Endothelial cell of umbilical vein (primary cell): ENCODE data around the gene DEPDC4. TPM values are rescaled to one million over a fixed set of nuclear protein-coding genes. Genes with fewer than 3 reads are reported as not detected.

ENCODE experiments used
- BruUV-seq: library from RNA; stranded (reverse); fragments of 400-500 nt; replicated peaks from 2 replicates; lab custom pipeline; 2021; lab: Mats Ljungman, UMichigan
- CTCF ChIA-PET: fragments of 300-600, 350-600 bp; sonication (Branson Sonifier 250); formaldehyde crosslinking; loops from one replicate; lab custom pipeline; 2021; ENCODE audit warnings: antibody characterized with exemption, inconsistent platforms; lab: Charles Lee
- POLR2A ChIA-PET: fragments of 300-600, 350-600 bp; sonication (Branson Sonifier 250); formaldehyde crosslinking; loops from one replicate; lab custom pipeline; 2021; ENCODE audit warnings: antibody characterized with exemption, inconsistent platforms; lab: Charles Lee
- DNase-seq: peaks from one replicate; pipeline ENCODE4 v3.0.0-alpha.2; 2011; ENCODE audit warnings: low read depth, low spot score
- FAIRE-seq: peaks from 2 replicates; lab custom pipeline; 2011; peaks lifted over from hg19 to GRCh38; lab: Jason Lieb, UNC
- H2AFZ ChIP-seq: 2 replicates; pipeline ENCODE4 v1.6.0; 2012; ENCODE audit warnings: low read depth, low read length, control low read depth, inconsistent platforms
- H3K27ac ChIP-seq: 2 replicates; pipeline ENCODE4 v1.5.1; 2011; ENCODE audit warnings: low read depth, mild to moderate bottlenecking, control low read depth, low read length, moderate library complexity; ENCODE audit not compliant: insufficient read depth
- H3K27me3 ChIP-seq, 2 experiments: 2 replicates each; pipeline versions ENCODE4 v1.6.0 to v1.6.1; 2011; ENCODE audit warnings: low read length in 2 of 2, mixed read lengths in 1 of 2; ENCODE audit not compliant: control insufficient read depth in 2 of 2, insufficient read depth in 2 of 2
- H3K36me3 ChIP-seq, 2 experiments: 2 replicates in 1 of 2; 3 replicates in 1 of 2; pipeline ENCODE4 v1.5.1; 2011; ENCODE audit warnings: low read length in 2 of 2, mild to moderate bottlenecking in 1 of 2, moderate library complexity in 1 of 2; ENCODE audit not compliant: control insufficient read depth in 2 of 2, insufficient read depth in 2 of 2; ENCODE audit errors: extremely low read depth in 1 of 2
- H3K4me1 ChIP-seq: 3 replicates; pipeline ENCODE4 v1.5.1; 2011; ENCODE audit warnings: mild to moderate bottlenecking, low read length; ENCODE audit not compliant: control insufficient read depth, insufficient read depth; ENCODE audit errors: extremely low read depth
- H3K4me2 ChIP-seq: 2 replicates; pipeline ENCODE4 v1.6.1; 2011; ENCODE audit warnings: low read length, control low read depth, mixed read lengths; ENCODE audit not compliant: insufficient read depth
- H3K4me3 ChIP-seq, 3 experiments: fragments of 200-600 bp in 1 of 3; sonication (generic), shearing (Covaris generic) in 1 of 3; replicated peaks in 1 of 3; 2 replicates each; pipeline ENCODE4 v1.5.1; 2011 to 2016; ENCODE audit warnings: control low read depth in 3 of 3, low read length in 3 of 3, mild to moderate bottlenecking in 2 of 3, inconsistent platforms in 1 of 3, low read depth in 1 of 3, moderate library complexity in 1 of 3; ENCODE audit not compliant: insufficient read depth in 1 of 3
- H3K79me2 ChIP-seq: 2 replicates; pipeline ENCODE4 v1.6.0; 2012; ENCODE audit warnings: low read length, inconsistent platforms; ENCODE audit not compliant: control insufficient read depth, insufficient read depth
- H3K9ac ChIP-seq: replicated peaks from 2 replicates; pipeline ENCODE3; 2011; ENCODE audit warnings: low read length, control low read depth; ENCODE audit not compliant: insufficient read depth; ENCODE audit errors: extremely low read depth
- H3K9me1 ChIP-seq: replicated peaks from 3 replicates; pipeline ENCODE4 v1.6.0; 2011; ENCODE audit warnings: mild to moderate bottlenecking, low read length; ENCODE audit not compliant: control insufficient read depth, insufficient read depth; ENCODE audit errors: extremely low read depth
- H3K9me3 ChIP-seq: replicated peaks from 2 replicates; pipeline ENCODE4 v1.5.1; 2012; ENCODE audit warnings: low read length, inconsistent platforms; ENCODE audit not compliant: control insufficient read depth, insufficient read depth
- H4K20me1 ChIP-seq: replicated peaks from 2 replicates; pipeline ENCODE3; 2011; ENCODE audit warnings: mild to moderate bottlenecking, low read length; ENCODE audit not compliant: control insufficient read depth, insufficient read depth; ENCODE audit errors: extremely low read depth
- CTCF ChIP-seq, 2 donors: IDR thresholded peaks; 1 replicate in 1 of 2; 2 replicates in 1 of 2; pipeline ENCODE4 v1.5.1; 2011; ENCODE audit warnings: low read length in 2 of 2, mild to moderate bottlenecking in 2 of 2, moderate library complexity in 2 of 2, control low read depth in 1 of 2, inconsistent platforms in 1 of 2, low read depth in 1 of 2; ENCODE audit not compliant: insufficient read depth in 1 of 2; ENCODE audit errors: extremely low read depth in 1 of 2
- EZH2 ChIP-seq: IDR thresholded peaks from 2 replicates; pipeline ENCODE4 v1.6.1; 2012; ENCODE audit warnings: borderline replicate concordance, low read depth, mild to moderate bottlenecking, moderate library complexity, low read length, inconsistent platforms; ENCODE audit not compliant: severe bottlenecking
- FOS ChIP-seq: IDR thresholded peaks from 2 replicates; pipeline ENCODE4 v1.6.1; 2011; ENCODE audit warnings: mild to moderate bottlenecking, low read length, moderate library complexity, borderline replicate concordance; ENCODE audit not compliant: insufficient read depth
- GATA2 ChIP-seq: IDR thresholded peaks from 2 replicates; pipeline ENCODE4 v1.7.0; 2011; ENCODE audit warnings: low read depth, mild to moderate bottlenecking, moderate library complexity, mixed read lengths, low read length; ENCODE audit not compliant: insufficient read length, insufficient read depth
- JUN ChIP-seq: IDR thresholded peaks from 2 replicates; pipeline ENCODE4 v1.6.1; 2011; ENCODE audit warnings: borderline replicate concordance, low read depth; ENCODE audit not compliant: insufficient read length, insufficient read depth
- MAX ChIP-seq: IDR thresholded peaks from 2 replicates; pipeline ENCODE4 v1.6.1; 2011; ENCODE audit not compliant: insufficient read depth, insufficient read length
- MYC ChIP-seq: IDR thresholded peaks from one replicate; pipeline ENCODE4 v1.6.1; 2011; ENCODE audit warnings: mild to moderate bottlenecking, low read depth, low read length
- POLR2A ChIP-seq: IDR thresholded peaks from 2 replicates; pipeline ENCODE4 v1.6.1; 2012; ENCODE audit warnings: low read depth, mild to moderate bottlenecking, control low read depth, low read length
- POLR2AphosphoS5 ChIP-seq: IDR thresholded peaks from 2 replicates; pipeline ENCODE4 v1.6.1; 2012; ENCODE audit warnings: low read depth, mild to moderate bottlenecking, control low read depth, low read length, moderate library complexity; ENCODE audit not compliant: insufficient read depth
- dilution Hi-C: fragments of 300-500 bp; cut with MboI; formaldehyde crosslinking; loops from one replicate; pipeline ENCODE4 v1.15.0; 2019; ENCODE audit warnings: low sequenced_read_pairs; ENCODE audit not compliant: extremely low pct_ligation_motif_present
- intact Hi-C: fragments of 100-400 bp; cut with micrococcal nuclease; formaldehyde crosslinking; loops from one replicate; pipeline ENCODE4 v1.10.0; 2022
- polyA plus RNA-seq, 4 experiments: library from polyadenylated mRNA; depleted of rRNA in 3 of 4; stranded (reverse) in 3 of 4; unstranded in 1 of 4; fragments of >200 nt; gene quantifications; 2 replicates each; pipeline versions ENCODE4 v1.2.1 to v1.2.3, GENCODE V29; 2011 to 2012; ENCODE audit warnings: missing spikeins in 1 of 4
- total RNA-seq: library from RNA; stranded (reverse); gene quantifications from 2 replicates; pipeline ENCODE4 v1.2.3, GENCODE V29; 2021

DEPDC4 gene
- total and polyA plus RNA-seq, 2 donors (not counting 3 experiments of a cell fraction or from before 2014, with no cell fraction given), result 0.15 to 0.66 TPM

- no peak overlapping the region for H2AFZ ChIP-seq
- FAIRE-seq, result no peak
- BruUV-seq, result no TSS peak
- no peak overlapping the region for H3K9ac ChIP-seq
- no peak for DNase-seq
- H3K4me2 ChIP-seq, result no peak overlapping the region
- no peaks in the 10 kb centered on the region for H3K79me2 ChIP-seq
- no peaks in the 10 kb centered on the region for H3K27me3 ChIP-seq
- ChIA-PET POLR2A (no interaction called here), CTCF (interaction anchor here (1.1 kb wide), 1 partner anchor 20 kb away, joined by 3 read pairs; no protein-coding TSS in a partner anchor)
- H3K27ac ChIP-seq, result no peak overlapping the region
- no peaks in the 10 kb centered on the region for H3K4me1 ChIP-seq
- H3K9me3 ChIP-seq, result no peaks in the 10 kb centered on the region
- H3K4me3 ChIP-seq, result no peak overlapping the region
- no peaks in the 10 kb centered on the region for H4K20me1 ChIP-seq
- H3K36me3 ChIP-seq, result no peaks in the 10 kb centered on the region
- intact Hi-C loops, result no loop called here
- H3K9me1 ChIP-seq, result no peaks in the 10 kb centered on the region
- TF ChIP-seq CTCF (IDR thresholded peaks at IDR 0.05; ENCODE audit: extremely low read depth in 1 of 2, insufficient read depth in 1 of 2, low read depth in 1 of 2, low read length in 2 of 2) (no peak), FOS (no peak), JUN (no peak), POLR2A (no peak), POLR2AphosphoS5 (no peak), MAX (no peak), GATA2 (no peak), MYC (no peak), EZH2 (no peak)
- dilution Hi-C loops, result no loop called here
These were observed 12.0 kb downstream of the DEPDC4 start for GRCh38 chr12:100254876-100255275.
